Stimulated activated CD4-positive, alpha-beta T cell treated with anti-CD3 and anti-CD28 coated beads, TNF-alpha, amount 100 ng/mL, for 24 hours (primary cell): Measurements from ENCODE around the gene LTV1.
"Not testable (repeated sequence)": the region's sequence is repeated elsewhere in the genome, so short reads cannot be mapped to it uniquely, and the experiment has no call there.

Experiments used
- DNase-seq, 3 experiments: peaks; one replicate each; pipeline ENCODE4 v3.0.0-alpha.2; 2020; ENCODE audit warnings: low read depth in 3 of 3

The LTV1 gene

GRCh38 chr6:143842461-143842901, 657 bp upstream of the LTV1 start:
- no peak for DNase-seq

- no peak for DNase-seq
These were observed 500 bp downstream of the LTV1 start for GRCh38 chr6:143843677-143843999.

DNA sequence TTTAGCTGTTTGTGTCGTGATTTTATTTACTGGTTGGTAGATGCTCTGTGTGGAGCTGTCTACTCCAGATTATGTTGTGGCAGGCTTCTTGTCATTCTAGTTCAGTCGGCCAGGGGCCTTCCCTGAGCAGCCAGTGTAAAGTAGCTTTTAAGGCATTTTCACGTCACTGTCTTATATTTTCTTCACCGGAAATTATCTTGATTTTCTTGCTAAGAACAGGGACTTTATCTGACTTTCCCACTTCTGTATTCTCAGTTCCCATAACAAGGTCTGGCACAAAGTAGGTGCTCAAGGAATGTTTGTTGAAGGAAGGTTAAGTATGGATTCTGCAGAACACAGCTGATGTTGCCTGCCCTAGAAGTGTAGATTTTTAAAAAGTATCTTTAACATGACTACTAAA, 868 bp downstream of the LTV1 start:
- no peak for DNase-seq

DNA sequence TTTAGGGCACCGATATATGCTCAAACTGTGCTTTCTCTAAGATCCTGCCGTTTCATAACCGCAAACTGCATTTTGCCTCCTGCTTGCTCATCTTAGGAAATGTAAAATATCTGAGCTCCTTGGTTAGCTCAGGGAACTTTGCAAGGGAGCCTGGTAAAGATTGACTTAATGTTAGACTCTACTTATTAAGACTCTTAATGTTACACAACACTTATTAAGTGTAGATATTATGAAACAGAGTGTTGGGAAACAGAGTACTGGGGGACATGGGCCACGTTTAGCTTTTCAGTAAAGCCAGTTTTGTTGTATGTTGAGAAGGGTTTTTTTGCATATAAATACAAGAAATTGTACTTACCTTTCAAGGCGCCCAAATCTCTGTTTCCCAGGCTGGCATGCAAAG, 1.9 kb downstream of the LTV1 start:
- no peak for DNase-seq

DNA sequence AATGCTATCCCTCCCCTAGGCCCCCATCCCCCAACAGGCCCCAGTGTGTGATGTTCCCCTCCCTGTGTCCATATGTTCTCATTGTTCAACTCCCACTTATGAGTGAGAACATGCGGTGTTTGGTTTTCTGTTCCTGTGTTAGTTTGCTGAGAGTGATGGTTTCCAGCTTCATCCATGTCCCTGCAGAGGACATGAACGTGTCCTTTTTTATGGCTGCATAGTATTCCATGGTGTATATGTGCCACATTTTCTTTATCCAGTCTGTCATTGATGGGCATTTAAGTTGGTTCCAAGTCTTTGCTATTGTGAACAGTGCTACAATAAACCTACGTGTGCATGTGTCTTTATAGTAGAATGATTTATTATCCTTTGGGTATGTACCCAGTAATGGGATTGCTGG, 8.6 kb downstream of the LTV1 start:
- DNase-seq = not testable (repeated sequence)

DNA sequence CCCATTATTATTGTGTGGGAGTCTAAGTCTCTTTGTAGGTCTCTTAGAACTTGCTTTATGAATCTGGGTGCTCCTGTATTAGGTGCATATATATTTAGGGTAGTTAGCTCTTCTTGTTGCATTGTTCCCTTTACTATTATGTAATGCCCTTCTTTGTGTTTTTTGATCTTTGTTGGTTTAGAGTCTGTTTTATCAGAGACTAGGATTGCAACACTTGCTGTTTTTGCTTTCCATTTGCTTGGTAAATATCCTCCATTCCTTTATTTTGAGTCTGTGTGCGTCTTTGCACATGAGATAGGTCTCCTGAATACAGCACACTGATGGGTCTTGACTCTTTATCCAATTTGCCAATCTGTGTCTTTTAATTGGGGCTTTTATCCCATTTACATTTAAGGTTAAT, 11.9 kb downstream of the LTV1 start:
- DNase-seq = not testable (repeated sequence)

DNA sequence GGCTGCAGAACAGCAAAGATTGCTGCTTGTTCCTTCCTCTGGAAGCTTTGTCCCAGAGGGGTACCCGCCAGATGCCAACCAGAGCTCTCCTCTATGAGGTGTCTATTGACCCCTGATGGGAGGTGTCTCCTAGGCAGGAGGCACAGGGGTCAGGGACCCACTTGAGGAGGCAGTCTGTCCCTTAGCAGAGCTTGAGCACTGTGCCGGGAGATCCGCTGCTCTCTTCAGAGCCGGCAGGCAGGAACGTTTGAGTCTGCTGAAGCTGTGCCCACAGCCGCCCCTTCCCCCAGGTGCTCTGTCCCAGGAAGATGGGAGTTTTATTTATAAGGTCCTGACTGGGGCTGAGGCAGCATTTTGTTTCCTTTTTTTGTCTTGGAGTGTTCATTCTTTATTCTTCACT, 13.6 kb downstream of the LTV1 start:
- DNase-seq = not testable (repeated sequence)

DNA sequence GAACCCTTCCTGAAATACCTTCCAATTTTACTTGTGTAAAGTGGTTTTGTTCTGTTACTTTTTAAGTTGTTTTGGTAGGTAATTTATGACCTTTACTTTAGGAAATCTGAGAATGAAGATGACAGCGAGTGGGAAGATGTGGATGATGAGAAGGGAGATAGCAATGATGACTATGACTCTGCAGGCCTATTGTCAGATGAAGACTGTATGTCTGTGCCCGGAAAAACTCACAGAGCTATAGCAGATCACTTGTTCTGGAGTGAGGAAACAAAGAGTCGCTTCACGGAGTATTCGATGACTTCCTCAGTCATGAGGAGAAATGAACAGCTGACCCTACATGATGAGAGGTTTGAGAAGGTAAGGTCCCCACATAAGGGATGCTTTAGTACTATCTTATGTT, 14.5 kb downstream of the LTV1 start:
- DNase-seq = no peak

GRCh38 chr6:143859891-143860660, 16.9 kb downstream of the LTV1 start:
- no peak for DNase-seq

DNA sequence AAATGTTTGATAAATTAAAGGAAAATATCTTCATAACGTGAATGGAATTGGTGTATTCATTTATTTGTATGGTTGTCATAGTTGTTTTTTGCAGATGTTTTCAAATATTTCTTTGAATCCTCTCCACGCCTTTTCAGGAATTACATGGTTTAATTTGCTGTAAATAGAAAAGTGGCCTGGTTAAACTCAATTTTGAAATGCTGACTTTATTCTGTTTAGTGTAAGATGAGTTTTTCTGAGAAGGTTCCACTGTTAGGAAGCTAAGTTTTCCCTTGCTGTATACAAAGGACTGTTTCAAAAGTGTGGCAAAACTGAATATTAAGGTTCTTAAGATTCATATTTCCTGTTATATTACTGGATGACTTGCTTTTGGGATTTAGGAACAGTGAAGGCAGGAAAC, 20.6 kb downstream of the LTV1 start:
- DNase-seq = no peak

- no peak for DNase-seq
These were observed 21.1 kb downstream of the LTV1 start, which contains the start of gene ZC2HC1B for GRCh38 chr6:143864234-143864633. TSS of gene ZC2HC1B (plus strand) at chr6:143864474. CDS start at chr6:143864540, 66 bp downstream.

DNA sequence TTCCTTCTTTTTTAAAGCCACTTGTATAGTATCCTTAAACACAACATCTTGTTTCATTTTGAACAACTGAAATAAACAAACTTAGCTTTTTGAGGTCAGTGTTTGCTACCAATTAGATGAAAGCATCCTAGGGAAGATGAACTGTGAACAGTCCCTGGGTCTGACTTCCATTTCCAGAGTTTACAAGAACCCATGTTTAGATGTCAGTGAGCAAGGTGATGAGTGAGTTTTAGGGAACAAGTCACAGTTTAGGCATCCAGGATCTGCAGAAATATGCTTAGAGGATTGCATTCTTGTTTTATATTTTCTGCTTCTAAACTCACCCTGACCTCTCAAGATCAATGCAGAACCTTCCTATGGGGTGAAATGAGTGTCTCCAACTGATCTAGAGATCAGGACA, 24.1 kb downstream of the LTV1 start:
- no peak for DNase-seq

DNA sequence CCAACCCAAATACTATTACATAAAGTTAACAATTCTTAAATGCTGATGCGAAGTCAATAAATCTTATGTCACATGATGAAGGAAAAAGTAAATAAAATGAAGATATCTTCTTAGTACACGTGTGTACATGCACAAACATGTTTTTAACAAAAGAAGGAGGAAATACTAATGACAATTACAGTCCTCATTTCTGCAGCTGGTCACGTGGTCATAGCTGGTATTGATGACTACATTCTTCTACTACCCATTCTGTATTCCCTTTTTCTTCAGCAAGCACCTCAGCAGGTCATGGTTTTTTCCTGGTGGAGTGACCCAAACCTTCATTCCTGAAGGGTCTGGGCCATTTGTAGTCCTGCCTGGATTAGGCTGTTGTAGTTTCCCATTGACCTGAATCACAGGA, 25.7 kb downstream of the LTV1 start:
- not testable (repeated sequence) for DNase-seq

GRCh38 chr6:143871202-143871730, 28.1 kb downstream of the LTV1 start:
- not testable (repeated sequence) for DNase-seq

DNA sequence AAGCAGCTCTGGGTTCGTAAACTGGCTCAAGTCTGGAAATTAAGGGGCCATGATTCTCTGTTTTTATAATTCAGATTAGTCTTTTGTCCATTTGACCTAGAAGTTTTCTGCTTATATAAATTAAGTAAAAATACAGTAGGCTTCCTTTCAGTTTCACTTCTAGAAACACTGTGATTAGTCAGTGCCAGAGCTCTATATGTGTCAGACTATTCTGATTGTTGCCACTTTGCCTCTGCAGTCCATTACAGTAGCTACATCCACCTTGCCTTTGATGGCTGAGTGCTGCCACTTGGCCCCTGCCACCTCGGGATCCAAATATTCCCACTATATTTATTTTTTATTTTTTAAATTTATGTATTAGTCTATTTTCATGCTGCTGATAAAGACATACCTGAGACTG, 29.1 kb downstream of the LTV1 start:
- DNase-seq = no peak

- not testable (repeated sequence) for DNase-seq
These were observed 30.5 kb downstream of the LTV1 start for GRCh38 chr6:143873600-143873999.

DNA sequence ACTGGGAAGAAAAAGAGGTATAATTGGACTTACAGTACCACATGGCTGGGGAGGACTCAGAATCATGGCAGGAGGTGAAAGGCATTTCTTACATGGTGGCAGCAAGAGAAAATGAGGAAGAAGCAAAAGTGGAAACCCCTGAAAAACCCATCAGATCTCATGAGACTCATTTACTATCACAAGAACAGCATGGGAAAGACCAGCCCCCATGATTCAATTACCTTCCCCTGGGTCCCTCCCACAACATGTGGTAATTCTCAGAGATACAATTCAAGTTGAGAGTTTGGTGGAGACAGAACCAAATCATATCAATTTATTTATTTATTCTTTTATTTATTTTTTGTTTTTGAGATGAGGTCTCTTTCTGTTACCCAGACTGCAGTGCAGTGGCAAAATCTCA, 31.4 kb downstream of the LTV1 start:
- DNase-seq = not testable (repeated sequence)

DNA sequence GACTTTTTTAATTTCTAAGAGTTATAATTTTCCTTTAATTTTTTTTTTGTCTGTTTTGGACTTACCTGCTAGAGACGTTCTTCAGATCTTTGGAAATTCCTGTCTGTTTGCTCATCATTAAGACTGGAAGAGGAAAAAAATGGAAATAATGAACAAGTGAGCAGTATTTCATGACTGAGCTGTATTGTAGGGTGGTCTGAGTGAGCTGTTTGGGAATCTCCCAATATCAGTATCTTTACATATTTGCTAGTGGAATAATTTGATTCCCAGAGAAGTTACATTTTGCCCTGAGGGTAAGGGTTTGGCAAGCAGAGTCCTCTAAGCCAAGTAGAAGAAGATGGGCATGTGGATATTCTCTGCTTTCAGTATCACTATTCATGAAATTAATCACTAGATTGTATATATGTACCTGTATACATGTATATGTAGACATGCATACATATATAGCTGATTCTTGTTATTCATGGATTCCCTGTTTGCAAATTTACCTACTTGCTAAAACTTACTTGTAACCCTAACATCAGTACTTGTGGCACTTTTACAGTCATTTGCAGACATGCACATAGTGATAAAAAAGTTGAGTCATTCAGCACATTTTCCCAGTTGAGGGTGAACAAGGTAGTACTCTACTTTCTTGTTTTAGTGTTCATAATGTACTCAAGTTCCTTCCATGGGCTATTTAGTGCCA, 34.6 kb downstream of the LTV1 start:
- no peak for DNase-seq

DNA sequence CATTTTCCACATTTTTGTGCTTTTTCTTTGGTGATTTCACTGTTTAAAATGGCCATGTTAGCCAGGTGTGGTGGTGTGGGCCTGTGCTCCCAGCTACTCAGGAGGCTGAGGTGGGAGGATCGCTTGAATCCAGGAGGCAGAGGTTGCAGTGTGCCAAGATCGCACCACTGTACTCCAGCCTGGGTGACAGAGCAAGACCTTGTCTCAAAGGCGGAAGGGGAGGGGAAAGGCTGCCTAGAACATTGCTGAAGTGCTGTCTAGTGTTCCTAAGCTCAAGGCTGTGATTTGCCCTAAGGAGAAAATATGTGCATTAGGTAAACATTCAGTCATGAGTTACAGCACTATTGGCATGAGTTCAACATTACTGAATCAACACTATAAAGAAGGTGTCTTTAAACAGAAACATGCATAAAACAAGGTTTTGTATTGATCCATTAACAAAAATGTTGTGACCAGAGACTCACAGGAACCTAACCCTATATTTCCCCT, 35.2 kb downstream of the LTV1 start:
- no peak for DNase-seq

DNA sequence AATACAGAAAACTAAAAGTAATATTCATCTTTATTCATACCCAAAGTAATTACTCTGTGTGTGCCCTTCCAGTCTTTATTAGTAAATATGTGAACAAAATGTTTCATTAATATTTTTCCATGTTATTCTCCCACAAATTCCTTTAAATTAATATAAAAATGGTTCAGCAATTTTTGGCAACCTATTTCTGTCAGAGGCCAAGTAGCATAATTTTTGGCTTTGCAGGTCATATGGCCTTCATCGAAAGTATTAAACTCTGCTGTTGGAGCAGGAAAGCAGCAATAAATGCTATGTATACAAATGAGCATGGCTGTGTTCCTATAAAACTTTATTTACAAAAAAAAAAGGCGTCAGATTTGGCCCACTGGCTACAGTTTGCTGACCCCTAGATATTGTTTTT, 37.3 kb downstream of the LTV1 start:
- DNase-seq = no peak

- DNase-seq = no peak
These were observed 39.3 kb downstream of the LTV1 start for GRCh38 chr6:143882401-143882930.

- no peak for DNase-seq
These were observed 41.2 kb downstream of the LTV1 start for GRCh38 chr6:143884216-143884900.
